Parathyroid adenoma (tissue), 2 donors: Measurements from ENCODE around the gene XRN1.
A peak's percentile ranks its signal among the peaks of the same experiment; 100 is the strongest.
"Not testable (repeated sequence)": the region's sequence is repeated elsewhere in the genome, so short reads cannot be mapped to it uniquely, and the experiment has no call there.

Source experiments
- H2AFZ ChIP-seq: fragments of 300-600 bp; sonication (generic); one replicate; pipeline ENCODE4 v1.7.0; 2017; ENCODE audit warnings: antibody characterized with exemption, mild to moderate bottlenecking
- H3K27ac ChIP-seq: fragments of 300-600 bp; sonication (generic); one replicate; pipeline ENCODE4 v1.7.0; 2017
- H3K27me3 ChIP-seq: fragments of 300-600 bp; sonication (generic); one replicate; pipeline ENCODE4 v1.7.0; 2017; ENCODE audit warnings: low read length; ENCODE audit not compliant: control insufficient read depth, insufficient read depth
- H3K36me3 ChIP-seq: fragments of 300-600 bp; sonication (generic); one replicate; pipeline ENCODE4 v1.7.0; 2017; ENCODE audit warnings: low read length; ENCODE audit not compliant: control insufficient read depth, insufficient read depth
- H3K4me1 ChIP-seq: fragments of 300-600 bp; sonication (generic); one replicate; pipeline ENCODE4 v1.7.0; 2017; ENCODE audit warnings: control low read depth
- H3K4me2 ChIP-seq: fragments of 300-600 bp; sonication (generic); one replicate; pipeline ENCODE4 v1.7.0; 2017; ENCODE audit warnings: low read length
- H3K4me3 ChIP-seq: fragments of 300-600 bp; sonication (generic); one replicate; pipeline ENCODE4 v1.7.0; 2017; ENCODE audit warnings: low read depth, low read length
- H3K79me2 ChIP-seq: fragments of 300-600 bp; sonication (generic); one replicate; pipeline ENCODE4 v1.7.0; 2017; ENCODE audit warnings: control low read depth
- H3K9ac ChIP-seq: fragments of 300-600 bp; sonication (generic); one replicate; pipeline ENCODE4 v1.7.0; 2017; ENCODE audit warnings: mild to moderate bottlenecking
- H3K9me3 ChIP-seq: fragments of 300-600 bp; sonication (generic); one replicate; pipeline ENCODE4 v1.7.0; 2017; ENCODE audit warnings: low read length; ENCODE audit not compliant: control insufficient read depth
- CTCF ChIP-seq: fragments of 300-600 bp; sonication (generic); IDR thresholded peaks from one replicate; pipeline ENCODE4 v1.7.0; 2017; ENCODE audit warnings: antibody characterized with exemption, mild to moderate bottlenecking
- donor health status: primary hyperparathyroidism.

XRN1 gene

DNA sequence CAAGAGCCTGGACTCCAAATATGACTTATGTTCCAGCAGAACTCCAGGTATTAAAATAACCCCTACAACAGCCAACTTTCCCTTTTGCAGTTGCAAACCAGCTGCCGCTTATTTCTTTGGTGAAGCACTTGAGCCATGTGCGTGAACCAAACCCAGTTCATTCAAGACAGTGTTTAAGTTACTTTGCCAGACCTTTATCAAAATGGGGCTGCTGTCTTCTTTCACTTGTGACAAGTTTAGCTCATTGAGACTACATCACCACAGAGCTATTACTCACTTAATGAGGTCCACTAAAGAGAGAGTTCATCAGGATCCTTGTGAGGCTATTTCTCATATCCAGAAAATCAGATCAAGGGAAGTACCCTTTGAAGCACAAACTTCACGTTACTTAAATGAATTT, 2.4 kb upstream of the XRN1 start:
- Histone ChIP-seq H3K9ac (no peak overlapping the region), H3K27me3 (no peaks in the 10 kb centered on the region), H3K79me2 (peaks cover 21% of the 10 kb centered on the region), H3K27ac (no peak overlapping the region), H3K4me1 (no peaks in the 10 kb centered on the region), H3K4me2 (no peak overlapping the region), H3K36me3 (no peaks in the 10 kb centered on the region), H3K4me3 (no peak overlapping the region), H3K9me3 (no peaks in the 10 kb centered on the region), H2AFZ (no peak overlapping the region)
- TF ChIP-seq CTCF = no peak

GRCh38 chr3:142447301-142447851, 461 bp downstream of the XRN1 start:
- H3K79me2 ChIP-seq = peaks cover 43% of the 10 kb centered on the region
- peak overlapping the region; percentile 99 for H3K4me3 ChIP-seq
- H2AFZ ChIP-seq = peak overlapping the region; percentile 86
- H3K36me3 ChIP-seq = no peaks in the 10 kb centered on the region
- H3K27me3 ChIP-seq = no peaks in the 10 kb centered on the region
- no peak for TF ChIP-seq CTCF
- H3K27ac ChIP-seq = peak overlapping the region; percentile 81
- peak overlapping the region; percentile 64 for H3K9ac ChIP-seq
- H3K4me2 ChIP-seq = peak overlapping the region; percentile 89
- no peaks in the 10 kb centered on the region for H3K9me3 ChIP-seq
- H3K4me1 ChIP-seq = no peaks in the 10 kb centered on the region

DNA sequence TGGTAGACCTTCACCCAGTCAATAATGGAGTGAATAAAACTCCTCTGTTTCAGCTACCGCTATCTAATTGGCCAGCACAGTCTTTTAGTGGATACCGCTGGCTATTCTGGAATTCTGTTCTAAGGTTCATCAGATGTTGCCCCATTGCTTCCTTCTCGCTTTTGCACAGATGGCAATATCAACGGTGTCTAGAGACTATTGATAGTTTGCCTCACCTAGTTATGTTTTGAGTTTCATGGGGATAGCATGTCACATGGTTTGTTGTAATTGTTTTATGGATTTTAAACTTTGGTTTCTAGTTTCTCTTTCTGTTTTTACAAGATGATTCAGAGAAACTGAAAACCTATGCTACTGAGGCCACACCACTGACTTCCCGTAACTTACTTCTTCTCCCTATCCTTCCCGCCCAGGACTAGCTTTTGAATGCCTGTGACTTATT, 2.0 kb downstream of the XRN1 start:
- Histone ChIP-seq H3K4me1 (no peaks in the 10 kb centered on the region), H3K79me2 (peaks cover 56% of the 10 kb centered on the region), H3K4me3 (peak overlapping the region; percentile 99), H3K36me3 (no peaks in the 10 kb centered on the region), H3K9me3 (no peaks in the 10 kb centered on the region), H3K27ac (no peak overlapping the region), H3K27me3 (no peaks in the 10 kb centered on the region), H3K9ac (no peak overlapping the region), H3K4me2 (peak overlapping the region; percentile 23), H2AFZ (no peak overlapping the region)
- no peak for TF ChIP-seq CTCF

DNA sequence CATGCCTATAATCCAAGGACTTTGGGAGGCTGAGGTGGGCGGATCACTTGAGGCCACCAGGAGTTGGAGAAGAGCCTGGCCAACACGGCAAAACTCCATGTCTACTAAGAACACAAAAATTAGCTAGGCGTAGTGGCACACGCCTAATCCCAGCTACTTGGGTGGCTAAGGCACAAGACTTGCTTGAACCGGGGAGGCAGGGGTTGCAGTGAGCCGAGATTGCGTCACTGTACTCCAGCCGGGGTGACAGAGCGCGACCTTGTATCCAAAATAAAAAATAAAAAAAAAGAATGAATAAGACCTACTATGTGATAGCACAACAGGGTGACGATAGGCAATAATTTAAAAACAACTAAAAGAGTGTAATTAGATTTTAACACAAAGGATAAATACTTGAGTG, 3.5 kb downstream of the XRN1 start:
- peaks cover 62% of the 10 kb centered on the region for H3K79me2 ChIP-seq
- no peak overlapping the region for H3K9ac ChIP-seq
- no peak overlapping the region for H3K4me2 ChIP-seq
- H3K9me3 ChIP-seq = no peaks in the 10 kb centered on the region
- no peak overlapping the region for H3K27ac ChIP-seq
- H3K27me3 ChIP-seq = no peaks in the 10 kb centered on the region
- no peak overlapping the region for H2AFZ ChIP-seq
- TF ChIP-seq CTCF = no peak
- no peaks in the 10 kb centered on the region for H3K36me3 ChIP-seq
- H3K4me1 ChIP-seq = no peaks in the 10 kb centered on the region
- H3K4me3 ChIP-seq = no peak overlapping the region

DNA sequence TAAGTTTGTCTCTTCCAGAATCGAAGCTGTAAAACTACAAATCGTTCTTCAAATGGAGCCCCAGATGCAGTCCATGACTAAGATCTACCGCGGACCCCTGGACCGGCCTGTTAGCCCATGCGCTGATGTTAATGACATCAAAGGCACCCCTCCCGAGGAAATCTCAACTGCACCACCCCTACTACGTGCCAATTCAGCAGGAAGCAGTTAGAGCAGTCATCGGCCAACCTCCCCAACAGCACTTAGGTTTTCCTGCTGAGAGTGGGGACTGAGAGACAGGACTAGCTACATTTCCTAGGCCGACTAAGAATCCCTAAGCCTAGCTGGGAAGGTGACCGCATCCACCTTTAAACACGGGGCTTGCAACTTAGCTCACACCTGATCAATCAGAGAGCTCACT, 4.8 kb downstream of the XRN1 start:
- H3K79me2 ChIP-seq = peaks cover 65% of the 10 kb centered on the region
- H3K4me3 ChIP-seq, H3K36me3 ChIP-seq, H3K4me1 ChIP-seq, H3K4me2 ChIP-seq, H3K27ac ChIP-seq, H3K9ac ChIP-seq, H3K9me3 ChIP-seq, H3K27me3 ChIP-seq, H2AFZ ChIP-seq: not testable (repeated sequence)

DNA sequence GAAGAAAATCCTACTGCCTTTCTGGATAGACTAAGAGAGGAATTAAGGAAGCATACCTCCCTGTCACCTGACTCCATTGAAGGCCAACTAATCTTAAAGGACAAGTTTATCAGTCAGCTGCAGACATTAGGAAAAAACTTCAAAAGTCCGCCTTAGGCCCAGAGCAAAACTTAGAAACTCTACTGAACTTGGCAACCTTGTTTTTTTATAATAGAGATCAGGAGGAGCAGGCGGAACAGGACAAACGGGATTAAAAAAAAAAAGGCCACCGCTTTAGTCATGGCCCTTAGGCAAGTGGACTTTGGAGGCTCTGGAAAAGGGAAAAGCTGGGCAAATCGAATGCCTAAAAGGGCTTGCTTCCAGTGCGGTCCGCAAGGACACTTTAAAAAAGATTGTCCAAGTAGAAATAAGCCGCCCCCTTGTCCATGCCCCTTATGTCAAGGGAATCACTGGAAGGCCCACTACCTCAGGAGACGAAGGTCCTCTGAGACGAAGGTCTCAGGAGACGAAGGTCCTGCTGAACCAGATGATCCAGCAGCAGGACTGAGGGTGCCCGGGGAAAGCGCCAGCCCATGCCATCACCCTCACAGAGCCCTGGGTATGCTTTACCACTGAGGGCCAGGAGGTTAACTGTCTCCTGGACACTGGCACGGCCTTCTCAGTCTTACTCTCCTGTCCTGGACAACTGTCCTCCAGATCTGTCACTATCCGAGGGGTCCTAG, 8.2 kb downstream of the XRN1 start:
- H3K9ac ChIP-seq, H3K27ac ChIP-seq, H3K27me3 ChIP-seq, H3K4me3 ChIP-seq, H2AFZ ChIP-seq, H3K9me3 ChIP-seq, H3K36me3 ChIP-seq, H3K4me2 ChIP-seq, H3K4me1 ChIP-seq: not testable (repeated sequence)
- peaks cover 45% of the 10 kb centered on the region for H3K79me2 ChIP-seq

GRCh38 chr3:142438096-142438495, 9.7 kb downstream of the XRN1 start:
- H3K27me3 ChIP-seq, H3K9me3 ChIP-seq, H3K4me3 ChIP-seq, H2AFZ ChIP-seq, H3K36me3 ChIP-seq, H3K27ac ChIP-seq, H3K4me2 ChIP-seq, H3K4me1 ChIP-seq, H3K9ac ChIP-seq: not testable (repeated sequence)
- H3K79me2 ChIP-seq = peaks cover 31% of the 10 kb centered on the region
